C4-2B (cell line): ENCODE results near the gene PDE4D.

ENCODE experiments used
- H3K27ac ChIP-seq: fragments of 450-650 bp; 2 replicates; pipeline ENCODE4 v1.5.1; 2017
- CTCF ChIP-seq: fragments of 450-650 bp; conservative IDR thresholded peaks from 2 replicates; pipeline ENCODE4 v1.5.1; 2017; ENCODE audit warnings: mild to moderate bottlenecking
- ZFX ChIP-seq: fragments of 450-650 bp; IDR thresholded peaks from 2 replicates; pipeline ENCODE4 v1.6.1; 2017

The PDE4D gene

GRCh38 chr5:59528202-59528862, 365.2 kb downstream of the PDE4D start:
- no peak for TF ChIP-seq CTCF
- no peak overlapping the region for H3K27ac ChIP-seq

DNA sequence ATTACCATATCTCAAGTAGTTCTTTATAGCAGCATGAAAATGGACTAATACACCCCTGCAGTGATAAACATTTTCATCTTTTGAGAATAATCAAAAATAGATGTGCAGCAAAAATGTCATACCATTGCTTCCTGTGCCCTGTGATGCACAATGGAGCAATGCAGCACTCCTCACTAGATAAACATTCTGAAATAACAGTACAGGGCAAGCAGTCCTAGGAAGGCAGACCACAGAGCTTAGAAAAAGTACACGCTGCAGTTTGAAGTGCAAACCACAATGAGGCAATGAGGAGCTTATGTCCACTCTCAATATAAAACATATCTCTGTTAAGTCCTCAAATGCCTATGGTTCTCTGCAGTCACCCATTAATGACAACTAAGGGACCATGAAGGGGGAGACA, 367.6 kb downstream of the PDE4D start:
- TF ChIP-seq ZFX (no peak), CTCF (no peak)
- no peak overlapping the region for H3K27ac ChIP-seq

GRCh38 chr5:59525311-59525710, 368.2 kb downstream of the PDE4D start:
- no peak overlapping the region for H3K27ac ChIP-seq
- TF ChIP-seq CTCF (no peak), ZFX (no peak)

DNA sequence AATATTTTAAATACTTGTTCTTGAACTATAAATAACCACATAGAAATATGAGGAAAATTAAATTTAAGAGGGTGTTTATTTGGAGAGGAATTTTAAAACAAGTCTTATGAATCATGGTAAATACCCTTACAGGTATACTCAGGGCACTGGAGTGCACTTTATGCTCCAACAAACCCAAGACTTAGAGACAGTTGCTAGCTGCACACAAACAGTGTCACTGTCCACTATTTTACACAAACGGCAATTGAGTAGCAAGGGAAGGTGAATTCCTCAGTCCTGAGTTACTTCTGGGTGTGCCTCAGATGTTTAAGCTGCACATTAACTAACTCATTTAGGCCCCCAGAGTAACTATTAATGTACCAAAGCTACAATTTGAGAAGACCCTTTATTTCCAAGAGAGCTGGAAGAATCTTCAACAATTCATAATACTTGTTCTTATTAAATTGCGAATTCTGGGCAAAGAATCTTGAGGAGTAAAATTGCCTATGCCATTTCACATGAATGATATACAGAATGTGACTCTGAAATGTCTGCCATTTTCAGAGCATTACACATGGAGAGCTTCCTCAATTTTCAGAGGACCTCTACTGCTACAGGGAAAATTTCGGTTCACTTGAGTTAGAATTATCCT, 371.2 kb downstream of the PDE4D start:
- TF ChIP-seq CTCF (no peak), ZFX (no peak)
- no peak overlapping the region for H3K27ac ChIP-seq

DNA sequence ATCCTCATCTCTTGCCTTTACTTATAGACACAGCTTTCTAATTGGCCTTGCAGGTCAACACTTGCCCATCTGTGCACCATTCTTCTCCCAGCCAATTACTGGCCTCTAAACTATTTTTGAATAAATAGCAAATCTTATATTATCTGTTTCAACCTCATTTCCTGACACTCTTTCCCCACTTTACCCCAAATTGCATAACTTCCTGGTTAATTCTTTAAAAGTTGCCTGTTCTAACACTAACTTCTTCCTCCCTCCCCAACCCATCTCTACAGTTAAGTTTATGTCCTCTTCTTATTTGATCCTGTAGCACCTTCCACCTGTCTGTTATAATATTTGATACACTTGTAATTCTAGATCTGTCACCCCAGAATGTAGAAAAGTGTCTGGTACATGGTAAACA, 372.1 kb downstream of the PDE4D start:
- TF ChIP-seq CTCF (no peak), ZFX (no peak)
- H3K27ac ChIP-seq = no peak overlapping the region

- H3K27ac ChIP-seq = no peak overlapping the region
Observed at GRCh38 chr5:59519338-59519737, 374.2 kb downstream of the PDE4D start.

More at GRCh38 chr5:59519338-59519737, 374.2 kb downstream of the PDE4D start:
- TF ChIP-seq ZFX (no peak), CTCF (no peak)
